Fibroblast of skin of back (primary cell): Measurements from ENCODE around the gene MZF1.
"Not testable (repeated sequence)": the region's sequence is repeated elsewhere in the genome, so short reads cannot be mapped to it uniquely, and the experiment has no call there.

Experiments
- DNase-seq: peaks from one replicate; pipeline ENCODE4 v3.0.0-alpha.2; 2013

MZF1 gene

DNA sequence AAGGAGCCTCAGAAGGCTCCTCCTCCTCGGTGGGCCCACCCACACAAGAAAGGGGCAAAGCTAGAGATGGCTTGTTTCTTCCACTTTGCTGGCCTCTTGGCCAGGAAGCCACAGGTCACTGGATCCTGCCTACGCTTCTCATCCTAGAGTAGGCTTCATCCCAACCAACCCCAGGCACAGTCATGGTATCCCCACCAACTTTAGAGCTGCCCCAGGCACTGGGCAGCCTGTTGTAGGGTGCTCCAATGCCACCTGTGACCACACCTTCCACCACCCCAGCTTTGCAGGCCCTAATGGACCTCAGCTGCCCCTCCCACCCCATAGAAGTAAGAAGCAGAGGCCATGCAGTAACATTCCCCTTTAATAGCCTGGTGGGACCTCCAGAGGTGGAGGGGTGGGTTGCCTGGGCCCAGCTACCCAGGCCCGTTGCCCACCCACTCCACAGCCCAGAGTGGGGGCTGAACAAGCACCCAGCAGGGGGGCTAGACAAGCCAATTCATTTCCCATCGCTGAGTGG is 17.7 kb downstream of the MZF1 start:
- DNase-seq = no peak

DNA sequence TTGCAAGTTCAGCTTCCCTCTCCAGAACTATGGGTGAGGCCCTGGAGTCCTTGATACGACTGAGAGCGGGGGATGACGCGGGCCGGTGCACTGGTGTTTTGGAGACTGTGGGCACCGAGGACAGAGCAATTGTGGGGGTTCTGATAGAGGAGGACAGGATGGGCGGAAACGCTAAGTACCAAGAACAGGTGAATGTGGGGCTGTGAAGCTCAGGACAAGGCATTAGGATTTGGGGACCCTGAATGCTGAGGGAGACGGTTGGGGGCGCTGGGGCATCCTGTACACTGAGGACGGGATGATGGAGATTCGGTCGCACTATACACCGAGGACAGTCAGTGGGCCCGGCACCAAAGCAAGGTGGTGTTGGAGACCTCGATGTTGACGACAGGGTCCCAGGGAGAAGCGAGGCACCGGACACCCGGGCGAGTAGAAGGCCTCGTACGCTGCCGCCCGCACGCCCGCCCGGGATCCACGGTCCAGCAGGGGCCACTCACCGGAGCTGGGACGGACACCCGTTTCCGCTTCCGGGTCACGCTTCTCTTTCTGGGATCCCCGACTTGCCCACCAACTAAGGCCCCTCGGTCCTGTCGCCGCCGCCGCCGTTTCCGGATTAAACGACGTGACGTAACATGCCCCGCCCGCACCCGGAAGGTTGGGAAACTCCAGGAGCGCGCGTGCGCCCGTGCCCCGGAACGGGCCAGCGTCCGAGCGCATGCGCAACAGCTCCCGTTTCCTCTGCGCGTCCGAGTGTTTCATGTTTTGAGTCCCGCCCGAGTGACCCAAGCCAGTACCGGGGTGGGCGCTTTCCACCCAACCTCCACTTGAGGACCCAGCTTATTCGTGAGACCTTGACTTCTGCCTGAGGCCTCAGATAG is 18.4 kb downstream of the MZF1 start, which contains the start of gene CHMP2A:
TSS of gene CHMP2A (minus strand) at position 612 of the 875 bp plus-strand sequence. CDS start 893 bp downstream, outside the sequence.
- DNase-seq = peak; percentile 96

DNA sequence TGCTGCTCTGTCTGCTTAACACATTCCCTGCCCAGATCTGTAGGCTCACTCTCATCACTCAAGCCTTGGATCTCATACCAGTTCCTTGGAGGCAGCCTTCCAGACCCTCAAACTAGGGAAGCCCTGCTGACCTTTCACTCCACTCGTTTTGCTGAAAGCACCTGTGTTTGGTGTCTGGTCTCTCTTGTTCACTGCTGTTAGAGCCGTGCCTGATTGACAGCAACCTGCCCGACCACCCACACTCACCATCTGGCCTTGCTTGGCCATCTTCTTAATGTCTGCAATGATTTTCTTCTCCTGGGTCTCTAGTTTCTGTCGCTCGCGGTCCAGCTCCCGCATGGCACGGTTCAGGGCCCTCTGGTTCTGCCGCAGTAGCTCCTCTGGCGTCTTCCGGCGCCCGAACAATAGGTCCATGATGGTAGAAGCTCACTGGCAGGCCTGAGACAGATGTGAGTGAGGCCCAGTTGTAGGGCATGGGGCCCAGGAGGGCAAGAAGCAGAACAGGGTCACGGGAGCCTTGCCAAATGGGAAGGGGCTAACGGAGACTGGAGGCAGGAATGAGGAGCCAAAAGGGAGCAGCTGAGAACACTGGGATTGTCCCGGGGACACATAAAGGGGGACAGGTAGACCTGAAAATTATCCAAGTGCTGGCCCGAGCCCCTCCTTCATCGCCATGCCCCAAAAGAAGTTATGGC is 19.2 kb downstream of the MZF1 start:
- DNase-seq = no peak

DNA sequence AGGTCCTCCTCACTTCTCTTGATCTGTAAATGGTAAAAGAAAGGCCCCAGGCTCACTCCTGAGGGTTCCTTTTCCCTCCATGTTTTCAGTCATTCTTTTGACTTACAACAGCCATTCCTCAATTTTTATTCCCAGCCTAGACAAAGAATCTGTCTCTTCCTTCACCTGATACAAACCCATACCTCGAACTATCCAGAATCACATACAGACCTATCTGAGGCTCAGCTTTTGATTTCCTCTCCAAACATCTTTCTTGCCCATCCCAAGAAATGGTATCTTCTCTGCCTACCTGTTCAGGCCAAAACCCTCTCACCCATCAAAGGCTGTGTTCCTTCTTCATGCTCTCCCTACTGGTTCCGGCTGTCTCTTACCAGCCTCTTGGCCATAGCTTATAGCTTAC is 20.5 kb downstream of the MZF1 start:
- no peak for DNase-seq

DNA sequence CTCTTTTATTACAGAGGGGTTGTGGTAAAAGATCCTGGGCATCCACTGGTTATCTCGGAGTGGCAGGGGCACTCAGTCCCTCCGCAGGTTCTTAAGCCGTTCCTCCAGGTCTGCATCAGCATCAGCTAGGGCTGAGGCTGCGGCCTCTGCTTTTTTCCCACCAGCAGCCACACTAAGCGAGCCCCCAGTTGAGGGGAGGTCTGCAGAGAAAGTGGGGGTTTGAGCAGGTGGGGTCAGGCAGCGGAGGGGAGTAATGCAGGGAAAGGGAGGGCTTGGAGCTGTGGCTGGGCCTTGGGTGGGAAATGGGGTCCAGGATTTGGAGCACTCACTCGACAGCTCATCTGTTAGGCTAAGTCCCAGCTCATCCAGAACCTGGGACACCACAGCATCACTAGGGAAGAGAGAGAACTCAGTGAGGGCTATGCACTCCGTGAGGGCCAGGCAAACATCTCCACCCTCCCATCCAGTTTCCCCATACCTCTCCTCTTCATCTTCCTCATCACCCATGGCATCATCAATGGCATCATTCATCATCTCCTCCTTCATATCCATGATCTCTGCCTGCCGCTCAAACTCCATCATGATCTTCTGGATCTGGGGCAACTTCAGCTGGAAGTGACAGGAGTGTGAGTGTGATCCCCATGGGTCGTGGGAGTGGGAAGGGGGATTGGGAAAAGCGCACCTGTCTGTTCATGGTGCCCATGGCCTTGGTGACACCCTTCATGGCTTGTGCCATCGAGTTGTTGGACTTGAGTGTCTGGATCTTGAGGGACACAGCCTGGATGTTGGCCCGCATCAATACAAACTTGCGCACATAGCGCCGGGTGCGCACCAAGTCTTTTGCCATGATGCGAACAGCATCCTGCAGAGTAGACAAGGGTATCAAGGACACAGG is 21.3 kb downstream of the MZF1 start:
- no peak for DNase-seq

GRCh38 chr19:58551123-58551497 is 22.0 kb downstream of the MZF1 start:
- DNase-seq = no peak

- DNase-seq = no peak
These were observed 22.6 kb downstream of the MZF1 start for GRCh38 chr19:58550362-58551122.

- DNase-seq = no peak
These were observed 23.3 kb downstream of the MZF1 start for GRCh38 chr19:58549664-58550361.

- DNase-seq = no peak
These were observed 24.1 kb downstream of the MZF1 start for GRCh38 chr19:58548859-58549663.

GRCh38 chr19:58547323-58548312 is 25.5 kb downstream of the MZF1 start:
- no peak for DNase-seq

DNA sequence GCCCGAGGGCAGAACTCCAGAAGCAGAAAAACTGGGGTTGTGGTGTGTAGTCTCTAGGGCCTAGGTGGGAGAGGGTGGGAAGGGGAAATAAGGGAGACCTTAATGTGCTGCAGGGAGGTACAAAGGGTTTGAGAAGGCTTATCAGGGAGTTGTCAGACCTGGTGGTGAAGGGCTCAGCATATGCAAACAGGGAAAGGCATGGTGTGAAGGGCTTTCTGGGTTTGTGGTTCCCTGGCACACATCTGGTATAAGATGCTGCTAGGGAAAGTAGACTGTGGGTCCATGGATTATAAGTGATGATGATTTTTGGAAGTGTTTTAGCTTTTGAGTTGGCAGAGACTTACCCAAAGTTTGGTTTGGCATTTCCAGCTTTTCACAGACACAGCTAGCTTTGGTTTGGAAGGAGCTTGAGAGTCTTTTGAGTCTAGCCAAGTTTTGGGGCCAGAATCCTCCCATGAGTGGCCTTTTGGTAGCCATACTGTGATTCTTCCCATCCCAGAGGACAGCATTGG is 27.1 kb downstream of the MZF1 start:
- DNase-seq = no peak

GRCh38 chr19:58545286-58546018 is 27.7 kb downstream of the MZF1 start:
- no peak for DNase-seq

- DNase-seq = peak; percentile 63
These were observed 28.4 kb downstream of the MZF1 start for GRCh38 chr19:58544591-58545285.

- peak; percentile 99 for DNase-seq
These were observed 29.1 kb downstream of the MZF1 start, which contains the start of gene TRIM28 for GRCh38 chr19:58543826-58544590. TSS of gene TRIM28 (plus strand) at chr19:58544064. CDS start at chr19:58544758, 694 bp downstream.

DNA sequence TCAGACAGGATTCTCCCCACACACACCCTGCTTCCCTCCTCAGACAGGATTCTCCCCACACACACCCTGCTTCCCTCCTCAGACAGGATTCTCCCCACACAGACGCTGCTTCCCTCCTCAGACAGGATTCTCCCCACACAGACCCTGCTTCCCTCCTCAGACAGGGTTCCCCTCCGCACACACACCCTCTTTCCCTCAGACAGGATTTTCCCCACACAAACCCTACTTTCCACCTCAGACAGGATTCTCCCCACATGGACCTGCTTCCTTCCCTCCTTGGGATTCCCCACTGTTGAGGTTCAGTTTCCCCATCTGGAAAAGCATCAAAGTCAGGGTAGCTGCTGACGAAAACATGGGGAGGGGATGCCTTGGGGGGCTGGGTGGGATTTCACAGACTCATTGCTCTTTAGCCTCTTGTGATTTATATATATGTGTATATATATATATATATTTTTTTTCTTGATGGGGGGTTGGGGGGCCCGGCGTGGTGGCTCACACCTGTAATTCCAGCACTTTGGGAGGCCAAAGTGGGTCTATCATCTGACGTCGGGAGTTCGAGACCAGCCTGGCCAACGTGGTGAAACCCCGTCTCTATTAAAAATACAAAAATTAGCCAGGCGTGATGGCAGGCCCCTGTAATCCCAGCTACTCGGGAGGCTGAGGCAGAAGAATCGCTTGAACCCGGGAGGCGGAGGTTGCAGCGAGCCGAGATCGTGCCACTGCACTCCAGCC is 30.3 kb downstream of the MZF1 start:
- not testable (repeated sequence) for DNase-seq

DNA sequence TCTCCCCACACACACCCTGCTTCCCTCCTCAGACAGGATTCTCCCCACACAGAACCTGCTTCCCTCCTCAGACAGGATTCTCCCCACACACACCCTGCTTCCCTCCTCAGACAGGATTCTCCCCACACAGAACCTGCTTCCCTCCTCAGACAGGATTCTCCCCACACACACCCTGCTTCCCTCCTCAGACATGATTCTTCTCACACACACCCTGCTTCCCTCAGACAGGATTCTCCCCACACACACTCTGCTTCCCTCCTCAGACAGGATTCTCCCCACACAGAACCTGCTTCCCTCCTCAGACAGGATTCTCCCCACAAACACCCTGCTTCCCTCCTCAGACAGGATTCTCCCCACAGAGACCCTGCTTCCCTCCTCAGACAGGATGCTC is 34.0 kb downstream of the MZF1 start:
- not testable (repeated sequence) for DNase-seq
